B cell (primary cell): Measurements from ENCODE around the gene RASA4B. TPM values are rescaled to one million over a fixed set of nuclear protein-coding genes. Genes with fewer than 3 reads are reported as not detected.

Source experiments
- ATAC-seq: fragments of 200-7000 bp; cut with Tn5 transposase; one replicate; pipeline ENCODE4 v1.10.0; 2021; ENCODE audit warnings: low read depth, mild to moderate bottlenecking, moderate number of reproducible peaks, moderate library complexity
- CTCF ChIA-PET: fragments of 350-600 bp; sonication (Branson Sonifier 250); formaldehyde crosslinking; loops from one replicate; lab custom pipeline; 2021; ENCODE audit warnings: antibody characterized with exemption, inconsistent platforms; lab: Charles Lee
- POLR2A ChIA-PET: fragments of 350-600 bp; sonication (Branson Sonifier 250); formaldehyde crosslinking; loops from one replicate; lab custom pipeline; 2021; ENCODE audit warnings: antibody characterized with exemption; lab: Charles Lee
- DNase-seq: peaks from one replicate; pipeline ENCODE4 v3.0.0; 2013
- H2AFZ ChIP-seq: 2 replicates; pipeline ENCODE4 v1.6.1; 2012; ENCODE audit warnings: mild to moderate bottlenecking, low read depth, low read length; ENCODE audit not compliant: insufficient read depth, poor library complexity, severe bottlenecking
- H3K27ac ChIP-seq, 2 donors: 1 replicate in 1 of 2; 2 replicates in 1 of 2; pipeline ENCODE4 v1.5.1; 2012 to 2013; ENCODE audit warnings: low read length in 2 of 2, mild to moderate bottlenecking in 2 of 2, moderate library complexity in 1 of 2
- H3K27me3 ChIP-seq, 4 experiments: fragments of 200-600 bp in 1 of 4; sonication (generic) in 1 of 4; replicated peaks in 1 of 4; 1 replicate in 2 of 4; 2 replicates in 2 of 4; pipeline versions ENCODE4 v1.6.1 to v1.7.0; 2013 to 2016; ENCODE audit warnings: low read length in 3 of 4, mild to moderate bottlenecking in 2 of 4, mixed read lengths in 1 of 4, moderate library complexity in 1 of 4; ENCODE audit not compliant: insufficient read depth in 4 of 4, control insufficient read depth in 3 of 4; ENCODE audit errors: control extremely low read depth in 1 of 4
- H3K36me3 ChIP-seq, 2 experiments: replicated peaks in 1 of 2; 1 replicate in 1 of 2; 2 replicates in 1 of 2; pipeline versions ENCODE4 v1.6.1 to v1.7.1; 2013; ENCODE audit warnings: low read length in 1 of 2; ENCODE audit not compliant: insufficient read depth in 2 of 2, control insufficient read depth in 1 of 2; ENCODE audit errors: control extremely low read depth in 1 of 2, extremely low read depth in 1 of 2
- H3K4me1 ChIP-seq, 2 donors: fragments of 200-600 bp in 1 of 2; sonication (generic) in 1 of 2; 1 replicate in 1 of 2; 2 replicates in 1 of 2; pipeline versions ENCODE4 v1.5.1 to v1.6.1; 2013 to 2017; ENCODE audit warnings: low read length in 2 of 2; ENCODE audit not compliant: control insufficient read depth in 2 of 2, insufficient read depth in 2 of 2
- H3K4me2 ChIP-seq: replicated peaks from 2 replicates; pipeline ENCODE3; 2012; ENCODE audit warnings: mild to moderate bottlenecking, low read depth, low read length; ENCODE audit not compliant: poor library complexity, severe bottlenecking
- H3K4me3 ChIP-seq, 5 experiments: fragments of 200-600 bp in 1 of 5; sonication (generic) in 1 of 5; 1 replicate in 3 of 5; 2 replicates in 2 of 5; pipeline versions ENCODE4 v1.5.1 to v1.7.0; 2011 to 2016; ENCODE audit warnings: low read length in 4 of 5, mild to moderate bottlenecking in 4 of 5, low read depth in 2 of 5, control low read depth in 1 of 5, moderate library complexity in 1 of 5; ENCODE audit not compliant: insufficient read depth in 1 of 5; ENCODE audit errors: control extremely low read depth in 1 of 5, extremely low read depth in 1 of 5
- H3K79me2 ChIP-seq: fragments of 200-600 bp; sonication (generic); one replicate; pipeline ENCODE4 v1.6.0; 2016; ENCODE audit warnings: low read length; ENCODE audit not compliant: control insufficient read depth, insufficient read depth
- H3K9ac ChIP-seq: fragments of 200-600 bp; sonication (generic); 2 replicates; pipeline ENCODE4 v1.6.1; 2017; ENCODE audit warnings: mild to moderate bottlenecking, low read length, moderate library complexity
- H3K9me3 ChIP-seq, 3 donors: one replicate each; pipeline versions ENCODE4 v1.6.1 to v1.7.1; 2013; ENCODE audit warnings: low read length in 2 of 3; ENCODE audit not compliant: control insufficient read depth in 2 of 3, insufficient read depth in 1 of 3; ENCODE audit errors: control extremely low read depth in 1 of 3
- H4K20me1 ChIP-seq: 2 replicates; pipeline ENCODE4 v1.6.0; 2012; ENCODE audit warnings: mild to moderate bottlenecking, low read length; ENCODE audit not compliant: insufficient read depth, control insufficient read depth, poor library complexity, severe bottlenecking
- H3K27ac Mint-ChIP-seq: one replicate; pipeline ENCODE4 v1.8.0; 2021; ENCODE audit warnings: mixed read lengths
- H3K27me3 Mint-ChIP-seq: one replicate; pipeline ENCODE4 v1.8.0; 2021; ENCODE audit warnings: mixed read lengths
- H3K4me1 Mint-ChIP-seq: one replicate; pipeline ENCODE4 v1.8.0; 2021; ENCODE audit warnings: mixed read lengths
- H3K4me3 Mint-ChIP-seq: one replicate; pipeline ENCODE4 v1.8.0; 2021; ENCODE audit warnings: mixed read lengths
- H3K9me3 Mint-ChIP-seq: one replicate; pipeline ENCODE4 v1.8.0; 2022; ENCODE audit warnings: mixed read lengths; ENCODE audit not compliant: insufficient read depth
- EZH2 ChIP-seq: IDR thresholded peaks from 2 replicates; pipeline ENCODE4 v1.6.1; 2012; ENCODE audit warnings: borderline replicate concordance, low read depth, mild to moderate bottlenecking, moderate library complexity, low read length; ENCODE audit not compliant: insufficient read depth, poor library complexity, severe bottlenecking
- WGBS: methylation state at CpG from one replicate; pipeline ENCODE4 v1.1.5; 2013; ENCODE audit warnings: missing lambda C conversion rate; ENCODE audit not compliant: insufficient coverage; 5-methylcytosine and 5-hydroxymethylcytosine counted together
- intact Hi-C: fragments of 100-400 bp; cut with micrococcal nuclease; formaldehyde crosslinking; loops from one replicate; pipeline ENCODE4 v1.10.0; 2022
- polyA plus RNA-seq: library from polyadenylated mRNA; depleted of rRNA; stranded (reverse); fragments of >200 nt; gene quantifications from 2 replicates; pipeline ENCODE4 v1.2.3, GENCODE V29; 2012
- total RNA-seq, 2 donors: library from RNA; stranded (reverse); fragments of 120-200 nt in 1 of 2; gene quantifications; 1 replicate in 1 of 2; 2 replicates in 1 of 2; pipeline versions ENCODE4 v1.2.3 to v1.2.4, GENCODE V29; 2013 to 2022
- TF ChIP-seq, protein P1 (sequence below): fragments of 200-600 bp; IDR thresholded peaks from one replicate; pipeline ENCODE4 v1.8.0; 2022; ENCODE audit warnings: antibody characterized with exemption, mild to moderate bottlenecking

Gene RASA4B
- total and polyA plus RNA-seq, 2 donors (not counting 1 experiment from before 2014, with no cell fraction given), result 15.6 to 26.4 TPM

DNA sequence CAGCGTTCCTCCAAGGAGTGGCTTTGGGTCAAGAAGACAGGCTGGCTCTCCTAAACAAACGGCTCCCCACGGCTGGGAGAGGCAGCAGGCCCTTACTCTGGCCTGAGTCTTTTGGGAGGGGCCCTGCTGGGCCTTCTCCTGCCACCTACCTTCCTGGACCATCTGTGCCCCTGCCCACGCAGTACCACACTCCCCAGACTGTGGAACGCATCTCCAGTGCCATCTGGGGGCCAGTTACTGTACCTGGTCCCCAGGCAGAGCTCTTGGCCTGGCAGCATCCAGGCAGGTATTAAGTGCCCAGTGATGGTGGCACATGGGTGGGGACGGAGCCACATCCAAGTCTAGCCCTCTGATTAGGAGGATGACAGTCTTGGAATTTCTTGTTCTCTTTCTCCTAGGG is 67.3 kb downstream of the RASA4B start:
- H3K27me3 ChIP-seq, result no peaks in the 10 kb centered on the region

DNA sequence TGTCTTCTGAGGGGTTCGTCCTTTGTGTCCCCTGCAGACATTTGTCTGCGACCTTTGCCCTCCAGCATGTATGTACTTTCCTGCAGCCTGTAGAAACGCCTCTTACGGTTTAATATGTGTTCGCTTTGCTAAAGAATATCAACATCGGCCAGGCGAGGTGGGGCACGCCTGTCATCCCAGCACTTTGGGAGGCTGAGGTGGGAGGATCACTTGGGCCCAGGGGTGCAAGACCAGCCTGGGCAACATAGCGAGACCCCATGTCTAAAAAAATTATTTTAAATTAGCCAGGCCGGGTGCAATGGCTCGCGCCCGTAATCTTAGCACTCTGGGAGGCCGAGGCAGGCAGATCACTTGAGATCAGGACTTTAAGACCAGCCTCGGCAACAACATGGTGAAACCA is 68.4 kb downstream of the RASA4B start:
- 98% methylated on average over 14 of the region's 15 CpGs for WGBS
- Histone ChIP-seq H3K9me3 (no peaks in the 10 kb centered on the region), H4K20me1 (peaks cover 62% of the 10 kb centered on the region), H3K79me2 (peaks cover 55% of the 10 kb centered on the region), H3K36me3 (peaks cover 0 to 40% of the 10 kb centered on the region in 2 experiments), H3K27me3 (no peaks in the 10 kb centered on the region), H3K4me1 (peaks cover 24 to 36% of the 10 kb centered on the region in 2 donors), H3K4me3 (no peak overlapping the region), H3K4me2 (no peak overlapping the region), H2AFZ (no peak overlapping the region), H3K27ac (no peak overlapping the region), H3K9ac (no peak overlapping the region)
- Mint-ChIP-seq H3K4me3 (no peak overlapping the region), H3K4me1 (peaks cover 34% of the 10 kb centered on the region), H3K27me3 (no peaks in the 10 kb centered on the region), H3K27ac (peak overlapping the region; percentile 20), H3K9me3 (no peaks in the 10 kb centered on the region)
- intact Hi-C loops, result no loop called here
- TF ChIP-seq, protein P1, sequence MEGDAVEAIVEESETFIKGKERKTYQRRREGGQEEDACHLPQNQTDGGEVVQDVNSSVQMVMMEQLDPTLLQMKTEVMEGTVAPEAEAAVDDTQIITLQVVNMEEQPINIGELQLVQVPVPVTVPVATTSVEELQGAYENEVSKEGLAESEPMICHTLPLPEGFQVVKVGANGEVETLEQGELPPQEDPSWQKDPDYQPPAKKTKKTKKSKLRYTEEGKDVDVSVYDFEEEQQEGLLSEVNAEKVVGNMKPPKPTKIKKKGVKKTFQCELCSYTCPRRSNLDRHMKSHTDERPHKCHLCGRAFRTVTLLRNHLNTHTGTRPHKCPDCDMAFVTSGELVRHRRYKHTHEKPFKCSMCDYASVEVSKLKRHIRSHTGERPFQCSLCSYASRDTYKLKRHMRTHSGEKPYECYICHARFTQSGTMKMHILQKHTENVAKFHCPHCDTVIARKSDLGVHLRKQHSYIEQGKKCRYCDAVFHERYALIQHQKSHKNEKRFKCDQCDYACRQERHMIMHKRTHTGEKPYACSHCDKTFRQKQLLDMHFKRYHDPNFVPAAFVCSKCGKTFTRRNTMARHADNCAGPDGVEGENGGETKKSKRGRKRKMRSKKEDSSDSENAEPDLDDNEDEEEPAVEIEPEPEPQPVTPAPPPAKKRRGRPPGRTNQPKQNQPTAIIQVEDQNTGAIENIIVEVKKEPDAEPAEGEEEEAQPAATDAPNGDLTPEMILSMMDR, result no peak
- TF ChIP-seq EZH2, result no peak
- ATAC-seq (no peak), DNase-seq (no peak)
- CTCF ChIA-PET, result interaction anchor here (1.2 to 46.3 kb wide), 8 partner anchors 8 to 169 kb away, joined by 3 to 1182 read pairs (median 14); partner anchors contain the start of genes ALKBH4, LRWD1 and PRKRIP1
- POLR2A ChIA-PET, result interaction anchor here (0.6 to 2.0 kb wide), 5 partner anchors 23 to 44 kb away, joined by 3 to 15 read pairs (median 10); no protein-coding TSS in a partner anchor

More for the DNA sequence above, 67.3 kb downstream of the RASA4B start:
- Histone ChIP-seq H4K20me1 (peaks cover 68% of the 10 kb centered on the region), H3K27ac (peak overlapping the region in 1 of 2 donors; percentile 45), H3K9ac (no peak overlapping the region), H3K4me3 (no peak overlapping the region), H3K79me2 (peaks cover 44% of the 10 kb centered on the region), H2AFZ (no peak overlapping the region), H3K9me3 (no peaks in the 10 kb centered on the region), H3K36me3 (peaks cover 0 to 36% of the 10 kb centered on the region in 2 experiments), H3K4me2 (no peak overlapping the region), H3K4me1 (peaks cover 17 to 25% of the 10 kb centered on the region in 2 donors)
- Mint-ChIP-seq H3K9me3 (no peaks in the 10 kb centered on the region), H3K4me3 (no peak overlapping the region), H3K27me3 (no peaks in the 10 kb centered on the region), H3K4me1 (peaks cover 28% of the 10 kb centered on the region), H3K27ac (peak overlapping the region; percentile 91)
- DNase-seq, result peak; percentile 75
- 82% methylated on average over 5 of the region's 6 CpGs for WGBS
- ChIA-PET POLR2A (interaction anchor here (0.6 to 2.0 kb wide), 12 partner anchors 9 to 162 kb away, joined by 3 to 15 read pairs (median 4); no protein-coding TSS in a partner anchor), CTCF (interaction anchor here (0.6 to 46.3 kb wide), 21 partner anchors 9 to 170 kb away, joined by 3 to 1182 read pairs (median 3); partner anchors contain the start of genes ALKBH4, LRWD1 and PRKRIP1)
- intact Hi-C loops, result loop anchor here (1.0 kb wide), 2 partner anchors 38 to 46 kb away; no protein-coding TSS in a partner anchor
- TF ChIP-seq EZH2, result no peak
- TF ChIP-seq, protein P1, result peak; percentile 80
- ATAC-seq, result peak; percentile 77
